Erythroblast (primary cell): ENCODE data around the gene PIR.

Source experiments
- GATA1 ChIP-seq: IDR thresholded peaks from 2 replicates; pipeline ENCODE4 v1.6.1; 2011; ENCODE audit warnings: low read depth, mild to moderate bottlenecking, control low read depth, low read length, moderate library complexity
- POLR2A ChIP-seq: IDR thresholded peaks from 2 replicates; pipeline ENCODE4 v1.6.1; 2011; ENCODE audit warnings: mild to moderate bottlenecking, low read length

DNA sequence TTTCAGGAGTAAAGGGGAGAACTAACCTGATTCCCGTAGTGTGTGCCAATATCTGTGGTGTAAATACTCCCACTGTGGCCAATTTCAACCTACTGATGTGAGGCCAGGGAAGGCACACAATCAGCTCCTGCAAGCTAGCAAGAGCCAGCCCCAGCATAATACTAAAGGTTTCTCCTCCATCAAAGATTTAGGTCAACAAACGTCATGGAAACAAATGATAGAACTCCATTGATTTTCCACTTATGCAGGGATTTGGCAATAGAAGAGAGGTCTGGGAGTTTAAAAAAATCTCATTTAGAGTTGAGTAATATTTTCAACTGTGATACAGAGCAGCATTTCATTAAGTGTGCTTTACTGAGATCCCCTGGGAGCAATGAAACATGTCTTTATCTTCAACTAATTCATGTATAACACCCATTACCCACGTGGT, 93.2 kb downstream of the PIR start:
- TF ChIP-seq POLR2A (no peak), GATA1 (no peak)
